NCI-H82 treated with DMSO at 0.1 percent for 48 hours (cell line): Measurements from ENCODE around the gene HDHD5.

Source experiments
- DNase-seq: peaks from one replicate; lab custom pipeline; 2025; ENCODE audit not compliant: unreplicated experiment; lab: John Stamatoyannopoulos, UW

Gene HDHD5

DNA sequence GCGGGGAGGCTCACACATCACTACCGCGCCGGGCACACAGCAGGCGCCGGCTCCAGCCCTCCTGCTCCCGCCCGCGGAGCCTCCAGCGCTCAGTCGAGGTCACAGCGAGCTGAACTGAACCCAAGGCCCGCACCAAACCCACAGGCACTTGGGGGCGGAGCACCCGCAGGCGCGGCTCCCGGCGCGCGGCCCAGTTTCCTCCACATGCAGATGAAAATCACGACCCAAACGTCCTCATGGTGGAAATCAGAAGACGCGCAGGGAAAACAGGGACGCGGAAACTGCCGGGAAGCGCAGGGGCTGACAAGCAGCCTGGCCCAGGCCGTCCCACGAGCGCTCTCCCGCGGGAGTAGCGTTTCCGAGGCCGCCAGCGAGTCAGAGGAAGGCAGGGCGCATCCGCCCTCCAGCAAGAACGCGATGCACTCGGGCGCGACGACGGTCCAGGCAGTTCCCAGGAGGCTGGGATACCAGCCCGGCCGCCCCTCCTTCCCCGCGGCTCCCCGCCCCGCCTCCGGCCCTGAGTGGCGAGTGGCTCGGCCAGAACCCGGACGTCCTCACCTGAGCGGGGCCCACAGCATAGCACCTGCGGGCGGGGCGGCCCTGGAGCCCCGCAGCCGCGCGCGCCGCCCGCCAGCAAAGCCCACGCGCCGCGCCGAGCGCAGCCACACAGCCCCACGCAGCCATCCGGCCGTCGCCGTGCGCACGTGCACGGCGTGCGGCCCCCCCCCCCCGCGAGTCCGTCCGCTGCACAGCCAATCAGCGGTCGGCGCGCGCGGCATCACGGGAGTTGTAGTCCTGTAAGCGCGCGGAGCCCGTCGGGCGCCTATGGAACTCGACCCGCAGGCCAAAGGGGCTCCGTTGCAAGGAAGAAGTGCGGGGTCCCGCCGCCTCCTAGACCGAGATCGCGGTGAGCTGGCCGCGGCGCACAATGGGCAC is at the start of gene HDHD5:
TSS of gene HDHD5 (minus strand) at position 710 of the 936 bp plus-strand sequence. CDS start at position 684, 26 bp downstream.
- peak; percentile 42 for DNase-seq

GRCh38 chr22:17205432-17205831 is 46.4 kb upstream of the HDHD5 start:
- DNase-seq, result no peak

DNA sequence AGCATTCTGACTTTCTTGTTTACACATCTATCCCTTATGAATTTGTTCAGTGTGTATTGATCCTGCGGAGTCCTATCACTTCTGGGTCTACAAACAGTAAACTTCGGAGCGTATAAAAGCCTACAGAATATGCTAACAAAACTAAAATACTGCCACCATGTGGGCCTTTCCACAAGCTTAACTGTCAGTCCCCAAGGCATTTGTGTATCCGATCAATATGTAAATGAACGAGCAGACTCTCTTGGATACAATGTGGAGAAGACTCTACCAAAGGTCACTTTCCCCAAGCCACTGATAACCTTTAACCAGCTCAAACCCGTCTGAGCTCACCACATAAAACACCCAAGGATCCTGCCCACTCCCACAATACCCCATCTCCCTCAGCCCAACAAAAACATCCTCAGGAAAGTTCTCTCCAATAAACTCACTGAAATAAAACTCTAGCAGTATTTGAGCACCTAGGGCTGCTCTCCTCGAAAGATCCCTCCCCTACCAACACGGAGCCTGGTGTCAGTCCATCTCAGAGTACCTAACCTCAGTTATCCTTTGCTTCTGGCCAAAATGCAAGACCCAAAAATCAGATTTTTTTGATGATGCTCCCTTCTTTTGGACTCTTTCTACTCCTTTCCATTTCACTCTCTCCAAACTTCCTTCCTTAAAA is 42.3 kb upstream of the HDHD5 start:
- no peak for DNase-seq

DNA sequence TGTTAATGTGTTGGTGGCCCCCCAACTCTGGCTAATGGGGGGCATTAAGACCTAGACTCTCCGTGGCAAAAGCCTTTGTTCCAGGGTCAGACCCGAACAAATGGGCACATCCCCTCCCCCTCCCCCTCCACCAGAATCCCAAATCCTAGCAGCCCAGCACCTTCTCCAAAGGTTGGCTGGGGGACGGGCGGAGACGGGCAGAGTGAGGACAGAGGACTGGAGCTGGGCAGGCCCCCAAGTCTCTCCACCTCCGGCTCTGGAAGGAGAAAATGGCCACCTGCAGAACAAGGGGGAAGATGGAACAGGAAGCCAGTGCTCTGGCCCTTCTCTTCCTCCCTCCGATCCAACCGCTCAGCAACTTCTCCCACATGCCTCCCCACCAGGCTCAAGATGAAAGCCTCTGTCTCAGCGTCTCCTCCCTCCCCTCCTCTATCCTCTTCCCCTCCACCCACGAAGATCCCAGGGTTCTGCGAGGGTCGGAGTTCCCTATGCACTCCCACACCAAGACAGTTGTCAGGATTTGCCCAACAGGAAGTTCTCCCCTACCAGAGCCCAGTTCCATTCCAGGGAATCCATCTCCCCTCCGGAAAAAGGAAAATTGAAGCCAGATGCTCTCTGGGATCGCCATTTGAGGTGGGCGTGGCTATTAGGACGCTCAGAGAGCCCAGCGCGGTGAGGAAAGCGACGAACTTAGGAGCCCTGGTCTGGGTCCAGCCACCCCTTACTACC is 40.1 kb upstream of the HDHD5 start:
- peak; percentile 26 for DNase-seq

DNA sequence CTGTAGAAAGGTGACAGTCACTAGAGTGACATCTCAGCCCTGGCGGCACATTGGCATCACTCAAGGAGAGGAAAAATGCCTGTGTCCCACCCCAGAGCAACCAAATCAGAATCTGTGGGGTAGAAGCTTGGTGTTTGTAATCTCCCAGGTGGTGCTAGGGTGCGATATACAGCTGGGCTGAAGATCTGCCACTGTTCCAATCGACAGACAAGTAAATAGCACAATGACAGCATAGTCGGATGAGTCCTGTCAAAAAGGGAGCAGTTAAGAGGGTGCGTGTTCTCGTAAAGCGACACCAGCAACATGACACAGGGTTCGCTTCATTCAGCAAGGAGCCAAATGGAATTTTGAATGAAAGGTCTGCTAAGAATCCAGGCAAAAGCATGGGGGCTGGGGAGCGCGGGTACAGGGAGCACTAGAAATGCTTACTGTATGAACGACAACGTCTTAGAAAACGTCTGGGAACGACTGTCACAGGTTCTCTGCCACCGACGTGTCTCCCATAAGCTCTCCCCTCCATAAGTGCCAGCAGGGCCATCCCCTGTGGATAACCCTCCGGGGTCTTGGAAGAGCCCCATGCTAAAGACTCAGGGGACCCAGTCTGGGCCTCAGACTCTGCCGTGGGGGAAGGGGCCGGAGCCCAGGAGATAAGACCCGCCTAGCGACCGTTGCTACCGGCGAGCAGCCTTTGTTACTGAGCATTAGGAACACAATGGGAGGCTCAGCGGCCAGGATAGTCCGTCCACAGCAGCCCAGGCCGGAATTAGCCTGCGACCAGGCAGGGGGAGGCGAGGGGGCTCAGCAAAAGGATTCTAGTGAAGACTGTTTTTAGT is 39.3 kb upstream of the HDHD5 start:
- peak; percentile 8 for DNase-seq

DNA sequence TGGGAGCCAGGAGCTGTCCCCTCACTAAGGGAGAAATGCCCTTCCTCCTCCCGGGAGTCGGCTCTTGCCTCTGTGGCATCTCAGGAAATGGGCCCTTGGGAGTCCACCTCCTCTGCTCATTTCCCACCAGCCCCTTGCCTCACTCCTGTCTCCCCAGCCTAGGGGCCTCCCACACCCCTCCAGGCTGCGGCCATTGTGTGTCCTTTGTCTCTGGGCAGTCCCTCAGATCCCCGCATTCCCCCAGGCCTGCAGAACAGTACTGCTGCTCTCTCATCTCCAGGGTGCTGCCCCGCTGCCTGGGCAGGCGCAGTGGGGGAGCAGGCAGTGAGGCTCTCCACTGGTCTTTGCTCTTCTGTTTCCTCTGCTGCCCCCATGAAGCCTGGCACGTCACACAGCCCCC is 35.1 kb upstream of the HDHD5 start:
- no peak for DNase-seq

DNA sequence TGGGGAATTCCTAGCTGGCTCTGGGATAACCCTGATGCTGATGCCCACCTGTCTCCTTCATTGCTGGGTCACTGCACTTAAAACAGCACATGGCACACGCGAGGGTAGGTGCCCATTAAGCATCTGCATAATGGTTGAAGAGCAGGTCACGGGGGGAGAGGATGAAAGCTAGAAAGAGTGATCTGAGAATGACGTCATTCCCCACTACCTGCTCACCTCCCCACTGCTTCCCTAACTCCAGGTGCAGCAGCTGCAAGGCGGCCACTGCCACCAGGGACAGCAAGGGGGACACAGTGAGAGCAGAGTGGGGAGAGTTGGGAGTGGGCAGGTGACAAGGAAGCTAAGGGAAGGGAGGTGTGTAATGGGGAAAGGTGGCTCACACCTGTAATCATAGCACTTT is 33.1 kb upstream of the HDHD5 start:
- no peak for DNase-seq

DNA sequence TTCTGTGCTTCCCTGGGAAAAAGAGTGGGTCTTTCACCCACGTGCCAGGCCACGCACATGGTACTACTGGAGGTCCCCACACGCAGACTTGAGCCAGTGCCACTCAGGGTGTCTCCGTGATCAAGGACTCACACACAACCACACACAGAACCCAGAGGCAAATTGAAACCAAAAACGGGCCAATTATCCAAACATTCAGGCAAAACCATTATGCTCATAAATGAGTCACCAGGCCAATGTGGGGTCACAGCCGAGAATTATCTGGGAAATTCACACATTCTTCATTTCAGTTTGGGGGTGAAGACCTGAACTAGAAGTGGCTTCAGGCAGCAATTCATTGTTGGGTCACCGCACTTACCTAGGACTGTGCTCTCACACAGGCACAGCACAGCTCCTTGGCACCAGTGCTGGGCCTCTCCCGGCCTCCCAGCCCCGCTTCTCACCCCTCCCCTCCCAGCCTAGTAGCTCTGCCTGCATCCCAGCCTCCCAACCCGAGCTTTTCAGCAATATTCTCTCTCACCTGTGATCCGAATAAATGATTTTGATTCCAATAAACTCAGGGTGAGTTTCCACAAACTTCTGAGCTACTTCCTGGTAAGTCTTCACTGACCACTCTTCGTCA is 32.2 kb upstream of the HDHD5 start:
- DNase-seq, result no peak

- no peak for DNase-seq
These were observed 31.6 kb upstream of the HDHD5 start for GRCh38 chr22:17190702-17191101.

- DNase-seq, result no peak
These were observed 17.6 kb upstream of the HDHD5 start for GRCh38 chr22:17176715-17177114.

- no peak for DNase-seq
These were observed 13.2 kb upstream of the HDHD5 start for GRCh38 chr22:17172029-17172833.

DNA sequence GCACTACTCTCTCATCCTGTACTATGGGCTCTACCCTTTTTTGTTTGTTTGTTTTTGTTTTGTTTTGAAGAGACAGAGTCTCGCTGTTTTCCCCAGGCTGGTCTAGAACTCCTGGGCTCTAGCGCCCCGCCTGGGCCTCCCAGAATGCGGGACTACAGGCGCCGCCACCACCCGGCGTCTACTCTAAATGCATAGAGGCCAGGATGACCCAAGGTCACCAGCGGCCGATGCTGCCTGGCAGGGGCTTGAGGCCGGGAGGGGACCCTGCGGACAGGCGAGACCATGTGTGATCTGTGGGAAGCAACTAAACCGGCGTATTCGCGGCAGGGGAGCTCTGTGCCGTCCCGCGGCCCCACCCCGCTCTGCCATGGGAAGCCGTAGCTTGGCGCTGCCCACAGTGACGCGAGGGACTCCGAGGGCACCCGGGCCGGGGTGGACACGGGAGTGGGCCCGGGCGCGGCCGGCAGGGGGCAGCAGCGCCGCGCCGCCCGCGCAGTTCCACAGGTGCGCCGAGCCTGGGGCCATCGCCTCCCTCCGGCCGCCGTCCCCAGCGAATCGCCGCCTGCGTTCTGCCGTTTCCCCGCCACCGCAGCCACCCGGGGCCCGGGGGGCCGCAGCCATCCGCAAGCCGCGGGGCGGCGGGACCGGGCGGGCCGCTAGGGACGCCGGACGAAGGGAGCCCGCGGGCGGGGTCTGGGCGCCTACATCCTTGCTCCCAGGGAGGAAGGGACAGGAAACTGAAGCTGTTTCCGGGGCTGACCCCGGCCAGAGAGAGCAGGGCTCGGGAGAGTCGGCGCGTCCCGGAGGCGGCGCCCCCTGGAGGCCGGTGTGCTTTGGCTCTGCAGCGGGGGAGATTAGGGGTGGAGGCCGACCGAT is 12.3 kb upstream of the HDHD5 start:
- peak; percentile 62 for DNase-seq

- no peak for DNase-seq
These were observed 8.4 kb upstream of the HDHD5 start for GRCh38 chr22:17167486-17167885.

DNA sequence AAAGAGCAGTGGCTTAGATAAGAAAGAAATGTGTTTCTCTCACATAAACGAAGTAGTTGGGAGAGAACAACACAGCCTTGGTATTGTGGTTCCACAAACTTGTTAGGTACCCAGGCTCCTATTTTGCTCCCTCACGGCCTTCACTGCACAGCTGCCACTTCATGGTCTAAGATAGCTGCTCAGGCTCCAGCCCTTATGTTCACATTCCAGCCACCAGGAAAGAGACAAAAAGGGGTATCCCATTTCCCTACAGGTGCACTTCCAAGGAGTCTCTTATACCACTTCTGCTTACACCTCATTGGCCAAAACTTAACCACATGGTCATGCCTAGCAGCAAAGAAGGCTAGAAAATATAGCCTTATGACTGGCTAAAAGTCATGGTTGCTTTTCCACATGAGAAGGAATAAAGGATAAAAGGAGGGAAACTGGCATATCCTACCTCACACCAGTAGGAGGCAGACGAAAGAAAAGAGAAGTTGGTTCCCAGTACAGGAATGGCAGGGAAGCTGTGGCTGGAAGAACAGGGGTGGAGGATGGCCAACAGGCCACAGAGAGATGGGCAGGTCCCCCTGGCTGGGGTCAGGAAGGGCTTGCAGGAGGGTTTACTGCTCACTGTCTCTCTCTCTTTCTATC is 5.4 kb upstream of the HDHD5 start:
- DNase-seq, result no peak

- DNase-seq, result no peak
These were observed 3.7 kb upstream of the HDHD5 start for GRCh38 chr22:17162731-17163130.

DNA sequence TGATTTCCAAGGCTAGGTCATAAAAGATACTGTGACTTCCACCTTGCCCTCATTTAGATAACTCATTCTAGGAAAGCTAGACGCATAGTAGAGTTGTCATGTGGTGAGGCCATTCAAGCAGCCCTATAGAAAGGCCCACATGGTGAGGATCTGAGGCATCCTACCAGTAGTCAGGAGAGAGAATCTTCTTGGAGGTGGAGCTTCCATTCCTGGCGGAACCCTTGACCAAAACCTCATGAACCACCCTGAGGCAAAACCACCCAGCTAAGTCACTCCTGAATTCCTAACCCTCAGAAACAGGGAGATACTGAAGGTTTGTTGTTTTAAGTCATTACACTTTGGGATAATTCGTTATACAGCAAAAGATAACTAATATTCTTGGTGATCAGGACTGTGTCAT is 2.9 kb upstream of the HDHD5 start:
- DNase-seq, result no peak

- DNase-seq, result no peak
These were observed 451 bp upstream of the HDHD5 start for GRCh38 chr22:17159504-17159951.

- DNase-seq, result no peak
These were observed 905 bp downstream of the HDHD5 start for GRCh38 chr22:17158176-17158567.
